Posterior cingulate gyrus (tissue), 11 donors: ENCODE measurements around the gene NUP58.

Experiments
- DNase-seq, 10 donors: peaks; one replicate each; pipeline versions ENCODE4 v3.0.0 to v3.0.0-alpha.2; 2020 to 2021; ENCODE audit warnings: mixed read lengths in 3 of 10
- intact Hi-C: fragments of 100-400 bp; cut with DNase I; formaldehyde crosslinking; loops from one replicate; pipeline ENCODE4 v1.15.1; 2023

NUP58 gene

DNA sequence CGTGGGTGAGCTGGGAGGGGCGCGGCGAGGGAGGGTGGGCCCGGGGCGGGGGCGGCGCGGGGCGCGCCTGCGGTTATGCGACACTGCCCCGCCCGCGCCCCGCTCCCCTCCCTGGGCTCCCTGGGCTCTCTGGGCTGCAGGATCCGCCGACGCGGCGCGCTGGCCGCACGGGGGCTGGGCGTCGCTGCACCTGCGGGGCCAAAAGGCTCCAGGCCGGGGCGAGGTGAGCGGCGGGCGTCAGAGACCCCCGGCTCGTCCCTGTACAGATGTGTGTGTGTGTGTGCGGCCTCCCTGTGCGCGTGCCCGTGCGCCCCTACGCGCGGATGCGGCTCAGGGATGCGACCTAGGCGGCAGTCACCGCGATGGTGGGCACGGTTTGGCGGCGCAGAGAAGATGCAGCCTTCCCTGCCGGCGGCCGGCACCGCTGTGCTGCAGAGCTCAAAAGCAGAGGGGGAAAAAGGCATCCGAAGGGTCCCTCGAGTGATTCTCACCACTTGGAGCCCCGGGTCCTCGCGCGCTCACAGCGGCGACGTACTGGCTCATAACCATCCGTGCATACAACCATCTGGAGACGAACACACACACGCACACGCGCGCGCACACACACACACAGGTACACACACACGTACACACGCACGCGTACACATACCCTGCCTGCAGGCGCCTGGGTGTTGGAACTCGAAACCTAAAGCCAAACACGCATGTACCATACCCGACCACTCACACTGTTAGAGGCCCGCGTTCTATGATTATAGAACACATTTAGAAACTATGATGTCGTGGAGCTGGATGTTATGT, 71.1 kb downstream of the NUP58 start:
- intact Hi-C loops: loop anchor here (5.0 to 10.0 kb wide), 2 partner anchors 85 to 122 kb away; partner anchors contain the start of gene MTMR6
- peak in 9 of 10 donors; percentile 17 to 92 (median 40) for DNase-seq

DNA sequence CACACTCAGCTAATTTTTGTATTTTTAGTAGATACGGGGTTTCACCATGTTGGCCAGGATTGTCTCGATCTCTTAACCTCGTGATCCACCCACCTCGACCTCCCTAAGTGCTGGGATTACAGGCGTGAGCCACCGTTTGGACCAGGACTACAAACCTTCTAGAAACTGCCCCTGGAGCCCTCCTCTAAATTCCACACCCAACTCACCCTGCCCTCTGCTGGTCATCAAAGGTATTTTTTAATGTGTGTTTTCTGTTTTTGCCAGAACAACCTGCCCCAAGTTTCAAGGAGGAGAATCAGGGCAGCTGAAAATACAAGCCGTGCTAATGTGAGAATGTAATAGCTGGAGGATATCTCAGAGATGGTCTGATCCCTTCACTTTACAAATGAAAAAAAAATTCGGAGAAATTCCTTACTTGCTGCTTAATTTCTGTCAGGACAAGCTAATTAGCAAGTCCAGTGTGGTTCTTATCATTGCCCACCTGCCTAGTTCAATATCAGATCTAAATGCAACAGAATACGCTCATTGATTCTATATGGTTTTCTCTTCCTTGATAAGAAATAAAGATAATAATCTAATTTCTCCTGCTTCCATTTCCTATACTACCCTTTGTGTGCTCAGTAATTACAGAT, 74.4 kb downstream of the NUP58 start:
- intact Hi-C loops: loop anchor here (10.0 kb wide), 1 partner anchor 119 kb away; no protein-coding TSS in a partner anchor

DNA sequence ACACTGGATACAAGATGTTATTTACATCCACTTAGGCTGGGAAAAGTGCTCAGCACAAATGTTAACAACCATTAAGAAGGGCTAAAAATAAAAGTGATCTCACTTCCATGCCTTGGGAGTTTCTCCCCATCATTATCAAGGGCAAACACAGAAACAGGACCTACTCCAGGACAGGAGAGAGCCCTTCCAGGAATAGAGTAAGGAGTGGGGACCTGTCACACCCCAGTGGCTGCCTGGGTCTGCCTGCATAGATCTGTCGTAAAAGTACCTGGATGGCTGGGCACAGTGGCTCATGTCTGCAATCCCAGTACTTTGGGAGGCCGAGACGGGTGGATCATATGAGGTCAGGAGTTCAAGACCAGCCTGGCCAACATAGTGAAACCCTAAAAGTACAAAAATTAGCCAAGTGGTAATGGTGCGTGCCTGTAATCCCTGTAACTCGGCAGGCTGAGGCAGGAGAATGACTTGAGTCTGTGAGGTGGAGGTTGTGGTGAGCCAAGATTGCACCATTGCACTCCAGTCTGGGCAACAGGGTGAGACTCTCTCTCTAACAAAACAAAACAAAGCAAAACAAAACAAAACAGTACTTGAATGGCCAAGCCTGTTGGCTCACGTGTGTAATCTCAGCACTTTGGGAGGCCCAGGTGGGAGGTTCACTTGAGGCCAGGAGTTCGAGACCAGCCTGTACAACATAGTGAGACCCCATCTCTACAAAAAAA, 76.0 kb downstream of the NUP58 start:
- intact Hi-C loops: loop anchor here (10.0 kb wide), 1 partner anchor 117 kb away; no protein-coding TSS in a partner anchor
- no peak for DNase-seq

More for the DNA sequence above, 74.4 kb downstream of the NUP58 start:
- peak in 1 of 10 donors; percentile 25 for DNase-seq

DNA sequence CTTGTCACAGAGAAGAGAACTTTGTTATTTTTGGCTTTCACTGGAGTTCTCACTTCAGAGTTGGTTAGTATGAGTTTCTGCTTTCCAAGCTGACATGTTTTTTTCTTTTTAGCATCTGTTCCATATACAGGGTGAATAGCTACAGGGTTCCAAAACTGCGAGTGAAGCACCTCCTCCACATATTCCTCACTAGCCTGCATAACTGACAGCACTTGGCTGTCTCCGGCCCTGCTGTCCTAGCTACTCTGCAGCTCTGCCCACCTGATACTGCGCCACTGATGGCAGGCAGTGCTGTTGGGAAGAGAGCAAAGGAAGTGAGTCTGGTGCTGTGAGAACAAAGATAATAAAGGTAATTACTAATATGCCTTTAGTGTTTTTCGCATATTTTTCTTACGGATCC, 77.1 kb downstream of the NUP58 start:
- intact Hi-C loops: loop anchor here (10.0 kb wide), 1 partner anchor 116 kb away; no protein-coding TSS in a partner anchor
- peak in 8 of 10 donors; percentile 50 to 93 (median 67) for DNase-seq

DNA sequence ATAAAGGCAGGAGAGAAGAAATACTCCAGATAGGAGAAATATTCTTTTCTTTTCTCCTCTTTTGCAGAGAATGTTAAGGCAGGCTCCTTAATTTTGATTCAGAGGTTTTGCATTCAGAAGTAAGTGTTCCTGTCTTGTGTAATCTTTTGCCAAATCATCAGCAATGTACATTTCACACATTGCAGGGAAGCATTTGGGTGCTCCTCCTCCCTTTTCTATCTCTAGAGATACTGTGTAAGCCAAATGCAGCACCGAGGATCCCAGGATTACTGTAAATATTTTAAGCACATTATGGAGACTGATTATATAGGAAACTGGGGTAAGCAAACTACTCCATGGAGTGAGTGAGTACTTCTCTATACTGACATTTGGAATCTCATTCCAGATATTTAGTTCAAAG, 77.6 kb downstream of the NUP58 start:
- no peak for DNase-seq
- intact Hi-C loops: loop anchor here (10.0 kb wide), 1 partner anchor 116 kb away; no protein-coding TSS in a partner anchor

DNA sequence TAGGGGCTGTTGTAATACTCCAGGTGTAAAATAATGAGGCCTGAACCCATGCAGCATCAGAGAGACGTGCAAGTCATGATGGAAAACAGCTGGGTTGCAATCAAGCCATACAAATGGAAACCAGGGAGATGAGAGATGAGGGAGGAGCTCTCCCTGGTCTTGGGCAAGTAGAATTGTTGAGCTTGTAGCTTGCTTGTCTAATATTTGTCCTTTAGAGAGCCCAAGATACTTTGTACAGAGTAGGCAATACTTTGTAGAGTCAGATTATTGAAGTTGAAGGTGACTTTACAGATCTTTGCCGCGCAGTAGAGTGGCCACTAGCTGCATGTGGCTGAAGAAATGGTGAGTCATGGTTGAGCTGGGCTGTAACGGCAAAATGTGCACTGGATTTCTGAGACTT, 78.7 kb downstream of the NUP58 start:
- intact Hi-C loops: no loop called here
- no peak for DNase-seq

DNA sequence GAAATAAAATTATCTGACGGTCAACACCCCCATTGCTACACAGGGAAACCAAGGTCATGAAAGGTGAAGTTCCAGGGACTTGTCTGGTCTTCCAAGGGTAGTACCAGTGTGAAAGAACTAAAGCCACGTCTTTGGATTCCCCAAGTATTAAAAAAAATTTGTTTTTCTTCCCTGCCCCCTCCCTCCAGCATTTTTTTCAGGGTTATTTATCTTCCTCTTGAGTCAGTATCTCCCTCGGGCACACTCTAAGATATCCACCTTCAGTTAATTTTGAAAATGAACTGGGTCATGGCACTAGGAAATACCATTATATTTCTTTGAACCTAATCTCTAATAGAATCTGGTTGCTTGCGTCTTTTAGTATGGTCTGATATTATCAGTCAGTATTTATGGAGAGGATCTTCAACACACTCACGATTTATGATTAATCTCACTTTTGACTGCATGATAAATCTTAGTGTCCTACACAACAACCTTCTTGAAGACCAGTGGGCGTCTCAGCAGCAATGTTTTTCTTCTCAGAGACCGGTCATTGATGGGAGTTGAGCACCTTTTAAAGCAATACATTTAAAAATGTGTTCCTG, 79.4 kb downstream of the NUP58 start:
- DNase-seq: no peak
- intact Hi-C loops: no loop called here

DNA sequence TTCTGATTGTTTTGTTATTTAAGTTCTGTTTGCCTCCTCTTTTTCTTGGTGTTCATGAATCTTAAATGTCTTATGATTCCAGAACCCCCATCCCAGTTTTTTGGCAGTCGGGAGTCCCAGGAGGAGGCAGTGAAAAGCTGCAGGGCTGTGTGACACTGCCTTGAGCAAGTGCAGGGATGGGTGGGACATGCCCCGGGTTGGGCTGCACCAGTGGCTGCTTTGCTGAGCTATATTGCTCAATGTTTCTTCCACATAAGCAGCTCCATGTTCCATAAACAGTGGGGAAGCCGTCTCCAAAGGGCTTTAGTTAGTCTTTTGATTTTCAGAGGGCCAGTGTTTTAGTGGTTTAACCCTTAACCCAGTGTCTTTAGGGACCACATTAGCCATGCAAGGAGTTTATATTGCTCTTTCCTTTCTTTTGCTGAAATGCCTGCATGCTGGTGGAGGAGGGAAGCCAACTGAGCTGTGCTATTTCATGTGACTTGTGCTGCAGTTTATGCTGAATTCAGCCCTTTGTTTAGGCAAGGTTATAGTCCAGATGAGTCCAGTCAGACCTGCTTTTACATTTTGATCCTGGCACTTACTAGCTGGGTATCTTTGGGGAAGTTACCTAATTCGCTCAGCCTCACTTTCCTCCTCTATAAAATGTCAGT, 83.5 kb downstream of the NUP58 start:
- no peak for DNase-seq
- intact Hi-C loops: no loop called here

DNA sequence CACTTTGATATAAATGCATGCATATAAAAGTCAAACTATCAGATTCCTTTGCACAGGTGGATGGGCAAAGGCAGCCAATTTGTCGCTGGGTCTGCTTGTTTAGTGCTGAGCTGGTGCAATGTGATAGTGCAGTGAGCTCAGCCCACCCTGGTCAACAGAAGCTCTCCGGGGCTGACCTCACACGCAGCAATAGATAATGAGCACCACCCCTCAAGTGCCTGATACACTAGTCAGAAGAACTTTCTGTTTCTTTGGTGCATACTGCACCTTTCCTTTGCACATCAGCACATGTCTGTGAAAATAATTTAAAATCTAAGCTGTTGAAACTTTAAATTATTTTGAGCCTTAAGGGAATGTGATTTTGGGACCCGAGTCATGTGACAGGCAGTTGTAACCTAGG, 90.5 kb downstream of the NUP58 start:
- intact Hi-C loops: no loop called here
- DNase-seq: no peak
